NB4 (cell line): ENCODE measurements around the gene LY6G5B.

ENCODE experiments used
- DNase-seq: peaks from one replicate; pipeline ENCODE4 v3.0.0; 2010; ENCODE audit warnings: low read depth
- H3K4me3 ChIP-seq: one replicate; pipeline ENCODE4 v1.5.1; 2011; ENCODE audit warnings: mild to moderate bottlenecking, low read depth, low read length, moderate library complexity
- CTCF ChIP-seq: IDR thresholded peaks from one replicate; pipeline ENCODE4 v1.5.1; 2012; ENCODE audit warnings: low read depth, low read length
- MAX ChIP-seq: IDR thresholded peaks from 2 replicates; pipeline ENCODE4 v1.6.1; 2011; ENCODE audit warnings: low read depth, low read length
- MYC ChIP-seq: IDR thresholded peaks from 2 replicates; pipeline ENCODE4 v1.6.1; 2011; ENCODE audit warnings: low read depth, low read length
- POLR2A ChIP-seq: IDR thresholded peaks from 2 replicates; pipeline ENCODE4 v1.6.1; 2011; ENCODE audit warnings: mild to moderate bottlenecking; ENCODE audit not compliant: insufficient read length; ENCODE audit errors: extremely low read depth

Gene LY6G5B

GRCh38 chr6:31626952-31627351 is 42.8 kb upstream of the LY6G5B start:
- DNase-seq = no peak
- TF ChIP-seq MAX = no peak
- TF ChIP-seq POLR2A = no peak
- no peak for TF ChIP-seq MYC
- no peak overlapping the region for H3K4me3 ChIP-seq

- DNase-seq = no peak
- TF ChIP-seq MYC (no peak), POLR2A (no peak), CTCF (no peak), MAX (no peak)
- H3K4me3 ChIP-seq = no peak overlapping the region
These were observed 42.0 kb upstream of the LY6G5B start for GRCh38 chr6:31627690-31628287.

GRCh38 chr6:31629014-31629413 is 40.8 kb upstream of the LY6G5B start:
- TF ChIP-seq POLR2A (no peak), MAX (no peak), CTCF (no peak), MYC (no peak)
- DNase-seq = no peak
- H3K4me3 ChIP-seq = no peak overlapping the region

- TF ChIP-seq POLR2A (no peak), CTCF (no peak), MAX (no peak), MYC (no peak)
- DNase-seq = no peak
- no peak overlapping the region for H3K4me3 ChIP-seq
These were observed 39.4 kb upstream of the LY6G5B start for GRCh38 chr6:31630177-31630934.

- TF ChIP-seq MYC (no peak), POLR2A (no peak), MAX (no peak), CTCF (no peak)
- DNase-seq = no peak
These were observed 38.6 kb upstream of the LY6G5B start for GRCh38 chr6:31631209-31631608.

GRCh38 chr6:31631681-31632278 is 38.0 kb upstream of the LY6G5B start:
- DNase-seq = no peak
- no peak for TF ChIP-seq MYC
- TF ChIP-seq POLR2A = peak; percentile 32
- no peak overlapping the region for H3K4me3 ChIP-seq

More at GRCh38 chr6:31631209-31631608, 38.6 kb upstream of the LY6G5B start:
- H3K4me3 ChIP-seq = no peak overlapping the region
